ENCODE measurements around the gene GAB4. TPM values are rescaled to one million over a fixed set of nuclear protein-coding genes. Genes with fewer than 3 reads are reported as not detected.
"Not testable (repeated sequence)": the region's sequence is repeated elsewhere in the genome, so short reads cannot be mapped to it uniquely, and the experiment has no call there.

Gene GAB4
- total RNA-seq, 1 donor from 2014 or later: not detected

- intact Hi-C loops (cut with micrococcal nuclease): no loop called here
These were observed 47.7 kb downstream of the GAB4 start for GRCh38 chr22:16960220-16960883.

- intact Hi-C loops (cut with micrococcal nuclease): no loop called here
These were observed 48.6 kb downstream of the GAB4 start for GRCh38 chr22:16959345-16959930.

- intact Hi-C loops (cut with micrococcal nuclease): no loop called here
These were observed 49.5 kb downstream of the GAB4 start for GRCh38 chr22:16958475-16958874.

GRCh38 chr22:16957781-16958180, 50.2 kb downstream of the GAB4 start:
- intact Hi-C loops (cut with micrococcal nuclease): no loop called here

- intact Hi-C loops (cut with micrococcal nuclease): no loop called here
These were observed 51.7 kb downstream of the GAB4 start for GRCh38 chr22:16956290-16956689.

GRCh38 chr22:16955678-16956210, 52.3 kb downstream of the GAB4 start:
- intact Hi-C loops (cut with micrococcal nuclease): no loop called here

- intact Hi-C loops (cut with micrococcal nuclease): no loop called here
These were observed 52.9 kb downstream of the GAB4 start for GRCh38 chr22:16955081-16955480.

GRCh38 chr22:16954060-16954403, 54.0 kb downstream of the GAB4 start:
- intact Hi-C loops (cut with micrococcal nuclease): no loop called here

- intact Hi-C loops (cut with micrococcal nuclease): no loop called here
These were observed 54.6 kb downstream of the GAB4 start for GRCh38 chr22:16953206-16954059.

GRCh38 chr22:16949561-16949960, 58.5 kb downstream of the GAB4 start:
- intact Hi-C loops (cut with micrococcal nuclease): no loop called here

- intact Hi-C loops (cut with micrococcal nuclease): no loop called here
These were observed 70.2 kb downstream of the GAB4 start for GRCh38 chr22:16937811-16938210.

GRCh38 chr22:16937209-16937608, 70.8 kb downstream of the GAB4 start:
- intact Hi-C loops (cut with micrococcal nuclease): not testable (repeated sequence)

- intact Hi-C loops (cut with micrococcal nuclease): no loop called here
These were observed 71.4 kb downstream of the GAB4 start for GRCh38 chr22:16936625-16937024.

- intact Hi-C loops (cut with micrococcal nuclease): no loop called here
These were observed 72.8 kb downstream of the GAB4 start for GRCh38 chr22:16935209-16935608.

- intact Hi-C loops (cut with micrococcal nuclease): no loop called here
These were observed 74.4 kb downstream of the GAB4 start for GRCh38 chr22:16933291-16934282.

- intact Hi-C loops (cut with micrococcal nuclease): no loop called here
These were observed 75.4 kb downstream of the GAB4 start for GRCh38 chr22:16932577-16932976.

GRCh38 chr22:16925407-16925966, 82.5 kb downstream of the GAB4 start:
- intact Hi-C loops (cut with micrococcal nuclease): no loop called here

GRCh38 chr22:16922706-16923105, 85.3 kb downstream of the GAB4 start:
- intact Hi-C loops (cut with micrococcal nuclease): no loop called here

GRCh38 chr22:16922076-16922475, 85.9 kb downstream of the GAB4 start:
- intact Hi-C loops (cut with micrococcal nuclease): no loop called here

- intact Hi-C loops (cut with micrococcal nuclease): loop anchor here (1.0 kb wide), 3 partner anchors 141 to 584 kb away; no protein-coding TSS in a partner anchor
These were observed 90.6 kb downstream of the GAB4 start for GRCh38 chr22:16917144-16918003.

Data from T-helper 1 cell treated with Interleukin-12 subunit alpha and Interleukin-12 subunit beta and Interleukin-4 antibody, amounts not matched to agents 30 ng/mL and 1 ng/mL, for 36 hours (primary cell).